Measurements from ENCODE around the gene FLAD1.
A peak's percentile ranks its signal among the peaks of the same experiment; 100 is the strongest.

Gene FLAD1

GRCh38 chr1:154952664-154953063 lies 30.5 kb upstream of the FLAD1 start:
- no peak for DNase-seq

GRCh38 chr1:154953611-154954038 lies 29.5 kb upstream of the FLAD1 start:
- no peak for DNase-seq

- no peak for DNase-seq
Measured at GRCh38 chr1:154954541-154954940, 28.6 kb upstream of the FLAD1 start.

GRCh38 chr1:154955039-154955717 lies 28.0 kb upstream of the FLAD1 start:
- no peak for DNase-seq

- peak; percentile 95 for DNase-seq
Measured at GRCh38 chr1:154955718-154956543, 27.2 kb upstream of the FLAD1 start, which contains the start of gene PBXIP1. Gene PBXIP1, minus strand, starts transcription at chr1:154956099. Its CDS starts 2,378 bp downstream, at chr1:154953721.

- DNase-seq = no peak
Measured at GRCh38 chr1:154956544-154956941, 26.6 kb upstream of the FLAD1 start.

GRCh38 chr1:154957091-154957657 lies 26.0 kb upstream of the FLAD1 start:
- no peak for DNase-seq

GRCh38 chr1:154958036-154958435 lies 25.1 kb upstream of the FLAD1 start:
- no peak for DNase-seq

- DNase-seq = no peak
Measured at GRCh38 chr1:154958681-154959425, 24.3 kb upstream of the FLAD1 start.

GRCh38 chr1:154959426-154959780 lies 23.7 kb upstream of the FLAD1 start:
- DNase-seq = no peak

- no peak for DNase-seq
Measured at GRCh38 chr1:154960446-154961136, 22.6 kb upstream of the FLAD1 start.

- peak; percentile 91 for DNase-seq
Measured at GRCh38 chr1:154961207-154962155, 21.7 kb upstream of the FLAD1 start, which contains the start of gene PYGO2. Gene PYGO2, minus strand, starts transcription at chr1:154961782. Its CDS starts 206 bp downstream, at chr1:154961576.

GRCh38 chr1:154962156-154962749 lies 20.9 kb upstream of the FLAD1 start:
- DNase-seq = no peak

GRCh38 chr1:154962795-154963330 lies 20.3 kb upstream of the FLAD1 start:
- no peak for DNase-seq

- no peak for DNase-seq
Measured at GRCh38 chr1:154963643-154964042, 19.5 kb upstream of the FLAD1 start.

- no peak for DNase-seq
Measured at GRCh38 chr1:154964359-154964758, 18.8 kb upstream of the FLAD1 start.

- DNase-seq = no peak
Measured at GRCh38 chr1:154966111-154966510, 17.0 kb upstream of the FLAD1 start.

GRCh38 chr1:154967331-154967950 lies 15.7 kb upstream of the FLAD1 start:
- DNase-seq = no peak

- DNase-seq = no peak
Measured at GRCh38 chr1:154968731-154969130, 14.4 kb upstream of the FLAD1 start.

GRCh38 chr1:154969246-154969645 lies 13.9 kb upstream of the FLAD1 start:
- no peak for DNase-seq
